GM03348 (cell line): Measurements from ENCODE around the gene TMEM91.
"Not testable (repeated sequence)": the region's sequence is repeated elsewhere in the genome, so short reads cannot be mapped to it uniquely, and the experiment has no call there.

ENCODE experiments used
- DNase-seq: peaks from one replicate; pipeline ENCODE4 v3.0.0; 2012; ENCODE audit warnings: low spot score

The TMEM91 gene

GRCh38 chr19:41377977-41378709 is 1.8 kb downstream of the TMEM91 start:
- DNase-seq = no peak

GRCh38 chr19:41381536-41381935 is 5.2 kb downstream of the TMEM91 start:
- not testable (repeated sequence) for DNase-seq

GRCh38 chr19:41384351-41384750 is 8.0 kb downstream of the TMEM91 start:
- DNase-seq = no peak

- no peak for DNase-seq
These were observed 10.1 kb downstream of the TMEM91 start for GRCh38 chr19:41386442-41386841.

GRCh38 chr19:41391618-41392017 is 15.3 kb downstream of the TMEM91 start:
- DNase-seq = no peak

- DNase-seq = no peak
These were observed 16.4 kb downstream of the TMEM91 start for GRCh38 chr19:41392775-41393174.

GRCh38 chr19:41395355-41395754 is 19.0 kb downstream of the TMEM91 start:
- DNase-seq = no peak

GRCh38 chr19:41397086-41398049 is 21.0 kb downstream of the TMEM91 start, which contains the start of the genes BCKDHA and EXOSC5:
TSS of gene BCKDHA (plus strand) at chr19:41397818. CDS start at chr19:41397828, 10 bp downstream.
TSS of gene EXOSC5 (minus strand) at chr19:41397359. CDS start at chr19:41397328, 31 bp downstream.
- peak; percentile 99 for DNase-seq

- no peak for DNase-seq
These were observed 21.7 kb downstream of the TMEM91 start for GRCh38 chr19:41398050-41398418.

- no peak for DNase-seq
These were observed 22.3 kb downstream of the TMEM91 start for GRCh38 chr19:41398598-41398997.

- no peak for DNase-seq
These were observed 22.8 kb downstream of the TMEM91 start for GRCh38 chr19:41399091-41399490.

- DNase-seq = no peak
These were observed 23.2 kb downstream of the TMEM91 start for GRCh38 chr19:41399525-41399924.

GRCh38 chr19:41401483-41401882 is 25.1 kb downstream of the TMEM91 start:
- DNase-seq = no peak

- DNase-seq = no peak
These were observed 25.7 kb downstream of the TMEM91 start for GRCh38 chr19:41402010-41402409.

GRCh38 chr19:41403181-41403970 is 27.0 kb downstream of the TMEM91 start:
- DNase-seq = no peak

GRCh38 chr19:41405776-41406175 is 29.4 kb downstream of the TMEM91 start:
- DNase-seq = no peak

- DNase-seq = no peak
These were observed 30.9 kb downstream of the TMEM91 start for GRCh38 chr19:41407271-41407670.

- DNase-seq = no peak
These were observed 31.9 kb downstream of the TMEM91 start for GRCh38 chr19:41408256-41408655.

- DNase-seq = not testable (repeated sequence)
These were observed 32.5 kb downstream of the TMEM91 start for GRCh38 chr19:41408846-41409245.

GRCh38 chr19:41409288-41409687 is 33.0 kb downstream of the TMEM91 start:
- no peak for DNase-seq

GRCh38 chr19:41410336-41411054 is 34.2 kb downstream of the TMEM91 start:
- no peak for DNase-seq
